WTC11 (cell line): ENCODE measurements around the gene PTPRCAP. TPM values are rescaled to one million over a fixed set of nuclear protein-coding genes. Genes with fewer than 3 reads are reported as not detected.

Experiments used
- ATAC-seq: fragments of 200-7000 bp; cut with Tn5 transposase; 2 replicates; pipeline ENCODE4 v1.10.0; 2021; ENCODE audit warnings: mild to moderate bottlenecking, moderate library complexity
- CTCF ChIA-PET: fragments of 300-600 bp; sonication (Branson Sonifier 250); formaldehyde crosslinking; loops from one replicate; lab custom pipeline; 2021; ENCODE audit warnings: antibody characterized with exemption; lab: Charles Lee
- POLR2A ChIA-PET: fragments of 350-600 bp; sonication (Branson Sonifier 250); formaldehyde crosslinking; loops from one replicate; lab custom pipeline; 2021; ENCODE audit warnings: antibody characterized with exemption; lab: Charles Lee
- DNase-seq: peaks from one replicate; pipeline ENCODE4 v3.0.0; 2021; ENCODE audit warnings: low spot score
- H3K27ac Mint-ChIP-seq: 2 replicates; pipeline ENCODE4 v1.8.0; 2021; ENCODE audit warnings: mixed read lengths
- H3K27me3 Mint-ChIP-seq: 2 replicates; pipeline ENCODE4 v1.8.0; 2021; ENCODE audit warnings: low read depth, mild to moderate bottlenecking, moderate library complexity, mixed read lengths
- H3K36me3 Mint-ChIP-seq: 2 replicates; pipeline ENCODE4 v1.8.0; 2021; ENCODE audit warnings: mixed read lengths
- H3K4me1 Mint-ChIP-seq: 2 replicates; pipeline ENCODE4 v1.8.0; 2022; ENCODE audit warnings: mixed read lengths
- H3K4me3 Mint-ChIP-seq: 2 replicates; pipeline ENCODE4 v1.8.0; 2021; ENCODE audit warnings: mild to moderate bottlenecking, moderate library complexity, mixed read lengths
- H3K9me3 Mint-ChIP-seq: 2 replicates; pipeline ENCODE4 v1.8.0; 2021; ENCODE audit warnings: mixed read lengths
- CDX4 ChIP-seq: fragments of 250-450 bp; sonication (Bioruptor Pico); IDR thresholded peaks from 2 replicates; pipeline ENCODE4 v1.9.0; 2021; ENCODE audit warnings: moderate library complexity, mild to moderate bottlenecking, inconsistent platforms, borderline replicate concordance
- CREM ChIP-seq: sonication (generic); formaldehyde crosslinking; IDR thresholded peaks from 2 replicates; pipeline ENCODE4 v1.8.1; 2022; ENCODE audit warnings: mild to moderate bottlenecking, missing genetic modification reagents, moderate library complexity
- ETV6 ChIP-seq: sonication (generic); formaldehyde crosslinking; IDR thresholded peaks from 2 replicates; pipeline ENCODE4 v1.8.1; 2022; ENCODE audit warnings: mild to moderate bottlenecking, missing genetic modification reagents
- FOXK1 ChIP-seq: sonication (generic); formaldehyde crosslinking; IDR thresholded peaks from 2 replicates; pipeline ENCODE4 v1.8.0; 2022; ENCODE audit warnings: mild to moderate bottlenecking, moderate library complexity, missing genetic modification reagents
- FOXP1 ChIP-seq: sonication (generic); formaldehyde crosslinking; IDR thresholded peaks from 2 replicates; pipeline ENCODE4 v1.8.0; 2022; ENCODE audit warnings: missing genetic modification reagents, mild to moderate bottlenecking, moderate library complexity, borderline replicate concordance
- FOXP4 ChIP-seq: sonication (generic); formaldehyde crosslinking; IDR thresholded peaks from 2 replicates; pipeline ENCODE4 v1.8.0; 2022; ENCODE audit warnings: mild to moderate bottlenecking, missing genetic modification reagents
- JUN ChIP-seq: sonication (generic); formaldehyde crosslinking; IDR thresholded peaks from 2 replicates; pipeline ENCODE4 v1.8.0; 2023; ENCODE audit warnings: mild to moderate bottlenecking, missing genetic modification reagents
- NR2C2 ChIP-seq: sonication (generic); formaldehyde crosslinking; IDR thresholded peaks from 2 replicates; pipeline ENCODE4 v1.8.0; 2022; ENCODE audit warnings: mild to moderate bottlenecking, missing genetic modification reagents
- NR3C1 ChIP-seq: sonication (generic); formaldehyde crosslinking; conservative IDR thresholded peaks from 2 replicates; pipeline ENCODE4 v1.8.1; 2023; ENCODE audit warnings: low read depth, mild to moderate bottlenecking, missing genetic modification reagents
- PRDM15 ChIP-seq: sonication (generic); formaldehyde crosslinking; IDR thresholded peaks from 2 replicates; pipeline ENCODE4 v1.8.0; 2022; ENCODE audit warnings: missing genetic modification reagents
- RELA ChIP-seq: sonication (generic); formaldehyde crosslinking; IDR thresholded peaks from 2 replicates; pipeline ENCODE4 v1.8.1; 2022; ENCODE audit warnings: missing genetic modification reagents, mild to moderate bottlenecking, borderline replicate concordance
- SMAD3 ChIP-seq: sonication (generic); formaldehyde crosslinking; IDR thresholded peaks from 2 replicates; pipeline ENCODE4 v1.8.0; 2022; ENCODE audit warnings: missing genetic modification reagents, mild to moderate bottlenecking, borderline replicate concordance
- SMAD4 ChIP-seq: sonication (generic); formaldehyde crosslinking; IDR thresholded peaks from 2 replicates; pipeline ENCODE4 v1.8.0; 2022; ENCODE audit warnings: mild to moderate bottlenecking, missing genetic modification reagents
- SP1 ChIP-seq: sonication (generic); formaldehyde crosslinking; conservative IDR thresholded peaks from 2 replicates; pipeline ENCODE4 v1.8.1; 2022; ENCODE audit warnings: missing genetic modification reagents
- TCF7 ChIP-seq: sonication (generic); formaldehyde crosslinking; IDR thresholded peaks from 2 replicates; pipeline ENCODE4 v1.8.0; 2022; ENCODE audit warnings: mild to moderate bottlenecking, low read depth, missing genetic modification reagents, moderate library complexity
- TEAD1 ChIP-seq: sonication (generic); formaldehyde crosslinking; IDR thresholded peaks from 2 replicates; pipeline ENCODE4 v1.8.0; 2022; ENCODE audit warnings: mild to moderate bottlenecking, missing genetic modification reagents
- TEAD4 ChIP-seq: sonication (generic); formaldehyde crosslinking; IDR thresholded peaks from 2 replicates; pipeline ENCODE4 v1.8.0; 2022; ENCODE audit warnings: mild to moderate bottlenecking, missing genetic modification reagents
- ZNF121 ChIP-seq: sonication (generic); formaldehyde crosslinking; IDR thresholded peaks from 2 replicates; pipeline ENCODE4 v1.8.0; 2023; ENCODE audit warnings: missing genetic modification reagents
- ZNF232 ChIP-seq: sonication (generic); formaldehyde crosslinking; IDR thresholded peaks from 2 replicates; pipeline ENCODE4 v1.8.0; 2022; ENCODE audit warnings: mild to moderate bottlenecking, missing genetic modification reagents
- total RNA-seq: library from RNA; stranded (reverse); gene quantifications from 3 replicates; pipeline ENCODE4 v1.2.3, GENCODE V29; 2021
- TF ChIP-seq, protein P1 (sequence below): fragments of 250-450 bp; sonication (Bioruptor Pico); IDR thresholded peaks from 2 replicates; pipeline ENCODE4 v1.9.0; 2021; ENCODE audit warnings: mild to moderate bottlenecking
- TF ChIP-seq, protein P2 (sequence below): sonication (generic); formaldehyde crosslinking; IDR thresholded peaks from 2 replicates; pipeline ENCODE4 v1.8.1; 2022; ENCODE audit warnings: mild to moderate bottlenecking, moderate library complexity, missing genetic modification reagents
- TF ChIP-seq, protein P3 (sequence below): sonication (generic); formaldehyde crosslinking; IDR thresholded peaks from 2 replicates; pipeline ENCODE4 v1.8.0; 2022; ENCODE audit warnings: mild to moderate bottlenecking, missing genetic modification reagents

The PTPRCAP gene
- total RNA-seq, 1 experiment from 2014 or later: 3.6 TPM

DNA sequence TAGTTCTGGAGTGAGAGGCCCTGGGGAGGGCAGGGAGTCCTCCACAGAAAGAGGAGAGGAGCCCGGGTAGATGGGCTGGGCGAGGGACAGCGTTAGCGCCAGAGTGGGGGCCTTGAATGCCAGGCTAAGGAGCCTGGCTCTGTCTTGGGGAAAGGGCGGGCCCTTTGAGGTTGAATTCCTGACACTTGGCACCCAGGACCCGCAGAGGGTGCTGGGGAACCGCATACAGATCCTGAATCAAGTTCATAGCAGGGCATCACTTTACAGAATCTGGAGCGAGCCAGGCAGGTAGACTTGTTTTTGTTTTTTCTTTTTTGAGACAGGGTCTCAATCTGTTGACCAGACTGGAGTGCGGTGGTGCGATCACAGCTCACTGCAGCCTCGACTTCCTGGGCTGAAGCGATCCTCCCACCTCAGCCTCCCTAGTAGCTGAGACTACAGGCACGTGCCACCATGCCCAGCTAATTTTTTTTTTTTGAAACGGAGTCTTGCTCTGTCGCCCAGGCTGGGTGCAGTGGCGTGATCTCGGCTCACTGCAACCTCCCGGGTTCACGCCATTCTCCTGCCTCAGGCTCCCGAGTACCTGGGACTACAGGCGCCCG, 16.0 kb downstream of the PTPRCAP start:
- Mint-ChIP-seq H3K27ac (peak overlapping the region; percentile 77), H3K27me3 (peaks cover 4% of the 10 kb centered on the region; the same call in 1 of the 2 replicates), H3K4me1 (peaks cover 13% of the 10 kb centered on the region), H3K9me3 (no peaks in the 10 kb centered on the region), H3K36me3 (no peaks in the 10 kb centered on the region), H3K4me3 (peak overlapping the region; percentile 56)
- CTCF ChIA-PET: interaction anchor here (1.2 to 4.1 kb wide), 5 partner anchors 19 to 208 kb away, joined by 5 to 45 read pairs (median 10); partner anchors contain the start of genes CLCF1, NUDT8, PPP1CA and TBC1D10C
- TF ChIP-seq TCF7 (CRISPR knock-in tag) (no peak), ZNF121 (CRISPR knock-in tag) (peak; percentile 51; the same call in 1 of the 2 replicates)
- TF ChIP-seq, protein P1, sequence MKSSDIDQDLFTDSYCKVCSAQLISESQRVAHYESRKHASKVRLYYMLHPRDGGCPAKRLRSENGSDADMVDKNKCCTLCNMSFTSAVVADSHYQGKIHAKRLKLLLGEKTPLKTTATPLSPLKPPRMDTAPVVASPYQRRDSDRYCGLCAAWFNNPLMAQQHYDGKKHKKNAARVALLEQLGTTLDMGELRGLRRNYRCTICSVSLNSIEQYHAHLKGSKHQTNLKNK (CRISPR knock-in tag): no peak
- POLR2A ChIA-PET: interaction anchor here (1.0 to 2.5 kb wide), 4 partner anchors 14 to 47 kb away, joined by 3 to 11 read pairs (median 6); partner anchors contain the start of genes PPP1CA and TMEM134
- ATAC-seq (peak; percentile 18), DNase-seq (no peak)

GRCh38 chr11:67420646-67421429, 16.6 kb downstream of the PTPRCAP start:
- Mint-ChIP-seq H3K4me3 (peak overlapping the region; percentile 63), H3K36me3 (no peaks in the 10 kb centered on the region), H3K27me3 (peaks cover 6% of the 10 kb centered on the region; the same call in 1 of the 2 replicates), H3K4me1 (peaks cover 19% of the 10 kb centered on the region), H3K27ac (peak overlapping the region; percentile 77), H3K9me3 (no peaks in the 10 kb centered on the region)
- DNase-seq: peak; percentile 99
- peak; percentile 96 for ATAC-seq
- ChIA-PET CTCF (interaction anchor here (0.6 to 4.1 kb wide), 10 partner anchors 18 to 209 kb away, joined by 3 to 45 read pairs (median 5); partner anchors contain the start of genes CLCF1, NUDT8, PPP1CA and TBC1D10C), POLR2A (interaction anchor here (0.8 to 2.5 kb wide), 6 partner anchors 14 to 48 kb away, joined by 3 to 11 read pairs (median 4); partner anchors contain the start of genes PPP1CA, RAD9A and TMEM134)
- 0 out of 2 replicates have a peak, but pooled peaks have one; percentile 45 for TF ChIP-seq SMAD3 (CRISPR knock-in tag)
- TF ChIP-seq, protein P2, sequence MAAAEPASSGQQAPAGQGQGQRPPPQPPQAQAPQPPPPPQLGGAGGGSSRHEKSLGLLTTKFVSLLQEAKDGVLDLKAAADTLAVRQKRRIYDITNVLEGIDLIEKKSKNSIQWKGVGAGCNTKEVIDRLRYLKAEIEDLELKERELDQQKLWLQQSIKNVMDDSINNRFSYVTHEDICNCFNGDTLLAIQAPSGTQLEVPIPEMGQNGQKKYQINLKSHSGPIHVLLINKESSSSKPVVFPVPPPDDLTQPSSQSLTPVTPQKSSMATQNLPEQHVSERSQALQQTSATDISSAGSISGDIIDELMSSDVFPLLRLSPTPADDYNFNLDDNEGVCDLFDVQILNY: peak; percentile 92
- peak; percentile 51; the same call in 1 of the 2 replicates for TF ChIP-seq FOXK1
- TF ChIP-seq PRDM15 (CRISPR knock-in tag): peak; percentile 46; the same call in 1 of the 2 replicates
- TF ChIP-seq FOXP1 (CRISPR knock-in tag): no peak
- peak; percentile 51; the same call in 1 of the 2 replicates for TF ChIP-seq TEAD1 (CRISPR knock-in tag)
- no peak for TF ChIP-seq JUN (CRISPR knock-in tag)
- TF ChIP-seq FOXP4 (CRISPR knock-in tag): peak; percentile 75
- TF ChIP-seq ETV6 (CRISPR knock-in tag): peak; percentile 89; the same call in 1 of the 2 replicates
- 0 out of 2 replicates have a peak, but pooled peaks have one; percentile 63 for TF ChIP-seq ZNF232 (CRISPR knock-in tag)
- TF ChIP-seq CREM (CRISPR knock-in tag): peak; percentile 74; the same call in 1 of the 2 replicates
- TF ChIP-seq ZNF121 (CRISPR knock-in tag): peak; percentile 83
- TF ChIP-seq NR3C1 (CRISPR knock-in tag): peak; percentile 85; the same call in 1 of the 2 replicates
- TF ChIP-seq, protein P3, sequence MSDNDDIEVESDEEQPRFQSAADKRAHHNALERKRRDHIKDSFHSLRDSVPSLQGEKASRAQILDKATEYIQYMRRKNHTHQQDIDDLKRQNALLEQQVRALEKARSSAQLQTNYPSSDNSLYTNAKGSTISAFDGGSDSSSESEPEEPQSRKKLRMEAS: no peak; the same call in 1 of the 2 replicates
- no peak for TF ChIP-seq CDX4 (CRISPR knock-in tag)
- no peak for TF ChIP-seq TEAD4 (CRISPR knock-in tag)
- no peak for TF ChIP-seq NR2C2
- no peak for TF ChIP-seq SMAD4
- peak; percentile 78 for TF ChIP-seq SP1 (CRISPR knock-in tag)
- TF ChIP-seq RELA: peak; percentile 30; the same call in 1 of the 2 replicates
